ENCODE data around the gene TMED4.
A peak's percentile ranks its signal among the peaks of the same experiment; 100 is the strongest.

The TMED4 gene

DNA sequence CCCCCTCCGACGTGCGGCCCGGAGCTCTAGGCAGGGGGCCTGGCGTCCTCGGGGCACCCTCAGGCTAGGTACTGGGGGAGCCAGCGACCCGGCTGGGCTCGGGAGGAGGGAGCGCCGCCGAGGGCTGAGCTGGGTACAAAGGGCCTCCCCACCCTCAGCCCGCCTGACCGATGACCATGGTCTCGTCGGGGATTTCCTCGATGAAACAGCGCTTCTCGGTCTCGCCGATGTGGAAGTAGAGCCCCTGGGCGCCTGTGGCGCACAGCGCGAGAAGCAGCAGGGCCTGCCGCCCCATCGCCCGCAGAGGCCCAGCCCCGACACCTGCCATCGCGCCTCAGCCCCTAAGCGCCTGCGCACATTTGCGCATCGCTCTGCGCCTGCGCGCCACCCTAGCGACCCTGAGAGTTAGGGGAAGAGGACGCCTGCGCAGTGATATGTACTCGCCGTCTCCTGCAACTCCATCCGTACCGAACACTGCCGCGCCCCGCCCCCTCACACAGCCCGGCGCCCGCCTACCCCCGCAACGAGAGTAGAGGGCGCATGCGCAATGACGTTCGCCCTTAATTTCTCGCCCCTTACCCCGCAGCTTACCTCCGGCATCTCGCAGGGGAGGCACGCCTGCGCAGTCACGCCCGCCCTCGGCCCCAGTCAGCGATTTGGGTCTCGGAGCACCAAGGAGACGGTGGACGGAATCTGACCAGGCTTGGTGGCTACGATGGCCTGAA is at the start of gene TMED4:
TMED4 (minus strand) TSS at position 353 of the 725 bp plus-strand sequence; CDS start at position 328, 25 bp downstream.
- DNase-seq (ENCODE audit: extremely low read depth in 1 of 2, low read depth in 1 of 2), result peak; percentile 100

DNA sequence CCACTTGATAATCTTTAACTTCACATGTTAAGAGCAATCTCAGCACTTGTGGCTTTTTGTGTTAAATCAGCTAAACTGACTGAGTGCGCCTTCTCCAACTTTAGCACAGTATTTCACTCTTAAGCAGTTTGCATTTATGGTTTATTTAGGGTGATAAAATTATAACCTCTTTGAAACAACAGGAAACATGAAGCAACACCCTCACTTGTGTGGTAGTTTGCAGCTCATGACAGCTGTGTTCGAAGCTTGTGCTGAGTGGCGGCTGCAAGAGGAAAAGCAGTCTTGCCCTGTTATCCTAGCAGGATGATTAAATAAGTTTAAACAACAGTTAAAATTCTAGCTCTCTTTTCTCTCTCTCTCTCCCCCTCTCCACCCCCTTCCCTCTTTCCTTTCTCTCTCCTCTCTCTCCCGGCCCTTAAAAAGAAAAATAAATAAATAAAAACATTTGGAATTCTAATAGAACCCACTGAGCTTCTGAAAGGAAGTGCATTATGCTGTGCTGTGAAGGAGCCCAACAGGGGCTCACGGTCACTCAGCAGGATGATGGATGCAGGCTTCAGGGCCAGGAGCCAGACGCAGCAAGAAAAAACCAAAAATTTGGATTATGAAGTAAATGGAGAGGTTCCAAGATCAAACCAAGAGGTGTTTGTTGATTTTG is 49.6 kb upstream of the TMED4 start:
- no peak for DNase-seq (ENCODE audit: extremely low read depth in 1 of 2, low read depth in 1 of 2)

DNA sequence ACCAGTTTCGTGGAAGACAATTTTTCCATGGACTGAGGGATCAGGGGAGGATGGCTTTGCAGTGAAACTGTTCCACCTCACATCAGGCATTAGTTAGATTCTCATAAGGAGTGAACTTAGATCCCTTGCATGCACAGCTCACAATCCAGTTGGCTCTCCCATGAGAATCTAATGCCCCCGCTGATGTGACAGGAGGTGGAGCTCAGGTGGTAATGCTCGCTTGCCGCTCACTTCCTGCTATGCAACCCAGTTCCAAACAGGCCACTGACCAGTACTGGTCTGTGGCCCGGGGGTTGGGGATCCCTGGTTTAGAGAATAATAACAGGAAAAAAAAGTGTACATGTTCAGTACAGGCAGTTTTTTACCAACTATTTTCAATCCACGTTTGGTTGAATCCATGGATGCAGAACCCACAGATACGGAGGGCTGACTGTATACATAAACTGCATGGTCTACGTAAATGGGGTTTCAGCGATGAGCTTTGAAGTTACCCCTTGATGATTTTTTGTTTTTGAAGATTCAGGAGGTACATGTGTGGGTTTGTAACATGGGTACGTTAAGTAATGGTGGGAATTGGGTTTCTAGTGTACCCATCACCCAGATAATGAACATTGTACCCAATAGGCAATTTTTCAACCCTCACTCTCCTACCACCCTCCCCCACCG is 48.9 kb upstream of the TMED4 start:
- DNase-seq (ENCODE audit: extremely low read depth in 1 of 2, low read depth in 1 of 2), result no peak

DNA sequence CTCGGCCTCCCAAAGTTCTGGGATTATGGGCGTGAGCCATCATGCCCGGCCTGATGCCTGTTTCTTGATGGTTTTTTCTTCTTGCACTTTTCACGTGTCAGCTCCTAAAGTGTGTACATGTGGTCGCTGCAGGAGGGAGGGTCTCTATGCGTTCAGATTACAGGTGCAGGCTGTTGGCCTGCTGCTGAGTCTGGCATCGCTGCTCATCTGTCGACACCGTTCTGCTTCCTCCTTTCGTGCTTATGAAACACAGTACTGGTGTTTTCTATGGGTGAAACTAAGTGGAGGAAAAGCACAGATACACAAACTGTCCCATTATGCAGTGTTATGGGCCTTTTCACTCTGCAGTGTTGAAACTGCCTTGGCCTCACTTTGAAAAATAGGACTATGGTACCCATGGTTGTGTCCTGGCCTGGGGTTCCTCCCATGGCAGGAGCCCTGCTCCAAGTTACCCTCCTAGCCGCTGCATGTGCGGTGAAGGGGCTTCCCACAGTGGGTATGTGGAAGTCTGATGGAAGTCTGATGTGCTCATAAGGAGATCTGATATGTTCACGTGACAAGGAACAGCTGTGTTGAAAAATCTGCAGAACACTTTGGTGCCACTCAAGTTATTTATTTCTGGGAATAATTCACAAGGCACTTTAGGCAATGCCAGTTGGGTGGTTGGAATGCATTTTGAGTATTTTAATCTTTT is 47.9 kb upstream of the TMED4 start:
- no peak for DNase-seq (ENCODE audit: extremely low read depth in 1 of 2, low read depth in 1 of 2)

DNA sequence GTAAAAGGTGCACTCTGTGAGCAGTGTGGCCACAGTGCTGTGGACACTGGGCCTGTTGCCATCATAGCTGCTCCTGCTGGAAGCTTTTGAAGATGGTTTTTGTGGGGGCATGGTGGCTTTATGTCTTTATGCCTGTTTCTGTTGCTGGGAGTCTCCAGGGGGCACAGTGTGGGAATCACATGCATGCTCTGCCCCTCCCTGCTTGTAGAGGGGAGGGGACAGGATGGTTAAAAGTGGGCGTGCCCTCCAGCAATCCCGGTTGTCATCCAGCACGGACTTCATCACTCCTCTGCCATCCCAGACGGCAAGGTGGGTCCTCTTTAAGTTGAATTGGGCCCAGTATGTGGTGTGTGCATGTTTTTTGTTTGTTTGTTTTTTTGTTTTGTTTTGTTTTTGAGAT is 44.6 kb upstream of the TMED4 start:
- no peak for DNase-seq (ENCODE audit: extremely low read depth in 1 of 2, low read depth in 1 of 2)

DNA sequence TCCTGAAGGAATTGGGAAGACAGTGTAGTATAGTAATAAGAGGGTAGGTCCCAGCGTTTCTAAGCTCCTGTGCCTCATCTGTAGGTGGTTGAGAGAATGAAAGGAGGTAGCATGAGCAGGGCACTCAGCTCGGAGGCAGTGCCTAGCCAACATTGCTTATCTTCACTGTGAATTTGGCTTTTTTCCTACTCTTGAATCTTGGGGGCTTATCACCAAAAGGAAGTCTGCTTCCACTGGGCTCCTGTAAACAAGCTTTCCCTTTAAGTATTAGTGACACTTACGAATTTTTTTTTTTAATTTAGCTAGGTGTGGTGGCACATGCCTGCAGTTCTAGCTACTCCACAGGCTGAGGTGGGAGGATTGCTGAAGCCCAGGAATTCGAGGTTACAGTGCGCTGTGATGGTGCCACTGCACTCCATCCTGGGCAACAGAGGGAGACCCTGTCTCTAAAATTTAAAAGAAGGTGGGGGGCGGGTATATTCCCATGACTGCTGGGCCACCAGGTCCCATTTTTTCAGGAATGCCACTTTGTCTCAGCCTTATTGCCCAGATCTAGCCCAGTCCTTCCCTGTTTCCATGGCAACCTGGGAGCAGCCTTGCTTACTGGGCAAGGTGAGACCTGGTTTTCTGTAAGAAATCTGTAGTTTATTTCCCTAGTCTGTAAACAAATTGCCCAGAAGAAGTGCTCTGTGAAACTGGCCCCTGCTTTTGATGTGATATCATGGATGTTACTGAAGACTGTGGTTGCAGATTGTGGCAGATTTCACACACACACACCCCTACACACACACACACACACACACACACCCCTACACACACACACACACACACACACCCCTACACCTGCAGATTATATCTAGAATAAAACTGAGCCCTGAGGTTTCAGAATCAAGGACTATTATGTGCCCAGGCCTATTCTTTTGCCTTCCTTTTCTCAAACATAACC is 43.8 kb upstream of the TMED4 start:
- no peak for DNase-seq (ENCODE audit: extremely low read depth in 1 of 2, low read depth in 1 of 2)

DNA sequence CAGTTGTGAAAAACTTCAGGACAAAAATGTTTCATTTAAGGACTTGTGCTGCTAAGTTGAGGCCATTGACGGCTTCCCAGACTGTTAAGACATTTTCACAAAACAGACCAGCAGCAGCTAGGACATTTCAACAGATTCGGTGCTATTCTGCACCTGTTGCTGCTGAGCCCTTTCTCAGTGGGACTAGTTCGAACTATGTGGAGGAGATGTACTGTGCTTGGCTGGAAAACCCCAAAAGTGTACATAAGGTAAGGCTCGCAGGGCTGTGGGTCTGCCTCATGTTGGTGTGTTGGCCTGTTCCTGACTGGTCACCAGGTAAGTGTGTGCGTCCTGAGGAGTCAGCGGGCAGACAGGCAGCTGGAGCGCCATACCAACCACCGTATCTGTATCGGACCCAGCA is 42.3 kb upstream of the TMED4 start:
- no peak for DNase-seq (ENCODE audit: extremely low read depth in 1 of 2, low read depth in 1 of 2)

DNA sequence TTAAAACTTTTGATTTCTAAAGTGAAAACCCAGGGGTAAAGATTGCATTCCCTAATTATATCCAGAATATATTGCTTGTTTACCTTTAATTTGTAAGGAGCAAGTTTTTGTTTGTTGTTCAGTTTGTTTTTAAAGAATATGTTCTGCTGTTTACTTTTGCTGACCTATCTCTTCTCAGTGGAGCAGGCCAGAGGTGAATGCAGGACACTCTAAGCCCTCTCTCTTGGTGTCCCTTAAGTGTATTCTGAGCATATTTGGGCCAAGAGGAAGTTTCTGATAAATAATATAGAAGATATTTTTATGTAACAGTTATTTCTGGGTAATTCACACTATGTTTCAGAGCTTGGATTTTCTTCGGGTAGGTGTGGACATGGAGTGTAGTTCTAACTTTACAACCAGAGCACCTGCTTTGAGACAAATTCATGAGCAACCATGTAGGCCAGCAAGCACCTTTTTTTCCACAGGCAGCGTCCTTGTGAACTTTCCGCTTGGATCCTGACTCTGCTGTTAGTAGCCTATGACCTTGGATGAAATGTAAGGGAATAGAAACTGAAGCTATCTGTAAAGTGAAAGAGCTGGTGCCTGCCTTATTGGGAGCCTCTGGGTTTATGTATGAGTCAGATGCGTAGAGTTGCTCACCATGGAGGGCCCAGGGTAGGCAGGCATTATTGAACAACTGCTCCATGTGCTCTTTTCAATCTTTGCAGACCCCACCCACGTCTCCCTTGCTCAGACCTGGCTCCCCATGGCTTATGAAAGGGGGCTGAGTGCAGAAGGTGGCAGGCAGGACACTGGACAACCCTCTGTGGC is 40.5 kb upstream of the TMED4 start:
- DNase-seq (ENCODE audit: extremely low read depth in 1 of 2, low read depth in 1 of 2), result no peak

DNA sequence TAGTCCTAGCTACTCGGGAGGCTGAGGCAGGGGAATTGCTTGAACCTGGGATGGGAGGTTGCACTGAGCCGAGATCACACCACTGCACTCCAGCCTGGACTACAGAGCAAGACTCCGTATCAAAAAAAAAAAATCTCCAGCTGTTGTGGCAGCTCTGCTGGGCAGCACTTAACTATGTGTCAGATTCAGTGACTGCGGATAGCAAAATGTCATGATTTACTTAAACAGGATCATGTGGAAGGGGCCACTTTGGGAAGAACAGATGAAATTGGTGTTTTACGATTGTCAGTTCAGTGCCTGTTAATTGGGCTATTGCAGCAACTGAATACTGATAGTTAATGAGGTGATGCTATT is 39.7 kb upstream of the TMED4 start:
- no peak for DNase-seq (ENCODE audit: extremely low read depth in 1 of 2, low read depth in 1 of 2)

DNA sequence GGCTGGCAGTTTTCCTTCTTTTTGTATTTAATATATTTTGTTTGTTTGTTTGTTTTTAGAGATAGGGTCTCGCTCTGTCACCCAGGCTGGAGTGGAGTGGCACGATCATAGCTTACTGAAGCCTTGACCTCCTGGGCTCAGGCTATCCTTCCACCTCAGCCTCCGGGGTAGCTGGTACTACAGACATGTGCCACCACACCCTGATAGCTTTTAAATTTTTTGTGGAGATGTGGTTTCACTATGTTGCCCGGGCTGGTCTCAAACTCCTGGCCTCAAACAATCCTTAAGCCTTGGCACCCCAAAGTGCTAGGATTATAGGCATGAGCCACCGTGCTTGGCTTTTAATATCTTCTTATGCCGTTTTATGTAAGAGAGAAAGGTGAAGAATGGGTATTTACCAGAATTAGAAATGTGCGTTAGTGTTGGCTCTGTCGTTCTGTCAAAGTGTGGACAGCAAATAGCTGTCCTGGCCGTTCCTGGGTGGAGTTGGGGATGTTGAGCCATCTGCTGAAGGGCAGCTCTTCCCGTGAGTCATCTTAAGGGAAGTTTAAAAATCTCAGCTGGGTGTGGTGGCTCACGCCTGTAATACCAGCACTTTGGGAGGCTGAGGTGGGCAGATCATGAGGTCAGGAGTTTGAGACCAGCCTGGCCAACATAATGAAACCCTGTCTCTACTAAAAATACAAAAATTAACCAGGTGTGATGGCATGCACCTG is 39.2 kb upstream of the TMED4 start:
- no peak for DNase-seq (ENCODE audit: extremely low read depth in 1 of 2, low read depth in 1 of 2)

DNA sequence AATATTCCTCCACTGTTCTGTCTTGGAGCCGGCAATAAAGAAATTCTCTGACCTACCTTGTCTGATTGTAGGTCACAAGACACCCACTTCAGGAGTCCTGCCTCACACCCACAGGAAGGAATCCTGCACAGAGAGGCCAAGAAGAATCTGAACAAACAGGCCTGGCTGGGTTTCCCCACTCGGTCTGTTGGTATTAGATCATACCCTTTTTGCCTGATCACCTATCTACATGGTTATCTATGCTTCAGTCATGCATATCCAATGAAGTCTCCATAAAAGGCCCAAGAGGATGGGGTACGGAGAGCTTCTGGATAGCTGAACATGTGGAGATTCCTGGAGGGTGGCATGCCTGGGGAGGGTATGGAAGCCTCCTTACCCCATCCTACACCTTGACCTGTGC is 36.7 kb upstream of the TMED4 start:
- DNase-seq (ENCODE audit: extremely low read depth in 1 of 2, low read depth in 1 of 2), result no peak

DNA sequence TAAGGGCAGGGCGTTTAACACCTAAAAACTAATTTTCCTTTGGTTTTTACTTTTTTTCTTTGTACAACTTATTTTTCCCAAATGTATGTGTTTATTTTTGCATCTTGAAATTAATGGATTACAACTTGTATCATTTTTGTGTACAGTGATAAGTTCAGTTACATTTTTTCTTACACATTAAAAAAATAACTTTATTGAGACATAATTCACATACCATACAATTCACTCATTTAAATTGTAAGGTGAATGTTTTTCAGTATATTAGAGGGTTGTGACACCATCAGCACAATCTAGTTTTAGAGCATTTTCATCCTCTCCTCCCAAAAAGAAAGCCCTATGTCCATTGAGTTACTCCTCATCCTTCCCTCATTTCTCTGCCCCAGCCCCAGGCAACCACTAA is 36.0 kb upstream of the TMED4 start:
- no peak for DNase-seq (ENCODE audit: extremely low read depth in 1 of 2, low read depth in 1 of 2)

DNA sequence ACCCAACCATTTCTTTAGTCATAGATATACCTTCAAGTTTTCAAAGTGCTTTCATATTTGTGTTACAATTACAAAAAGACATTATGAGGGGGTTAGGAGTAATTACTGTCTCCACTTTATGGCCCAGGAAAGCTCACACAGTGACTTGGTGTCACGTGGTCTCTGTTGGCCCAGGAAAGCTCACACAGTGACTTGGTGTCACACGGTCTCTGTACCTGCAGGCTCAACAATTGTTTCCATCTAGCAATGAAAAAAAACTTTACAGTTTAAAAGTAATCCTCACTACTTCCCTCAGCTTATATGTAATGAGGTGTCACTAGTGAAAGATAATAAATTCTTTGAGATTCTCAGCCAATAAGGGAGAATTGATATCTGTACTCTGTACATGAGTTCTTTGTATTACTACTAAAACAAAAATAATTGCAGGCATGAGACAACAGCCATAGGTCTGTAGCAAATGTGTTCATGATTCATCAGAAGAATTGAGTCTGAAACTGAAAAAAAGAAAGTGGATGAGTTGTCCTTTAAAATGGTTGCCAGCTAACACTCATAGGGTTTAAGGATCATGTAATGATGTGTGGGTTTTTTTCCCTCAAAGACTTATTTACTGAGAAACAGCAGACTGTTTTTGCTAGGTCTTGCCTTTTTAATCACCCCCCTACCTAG is 35.3 kb upstream of the TMED4 start:
- no peak for DNase-seq (ENCODE audit: extremely low read depth in 1 of 2, low read depth in 1 of 2)

DNA sequence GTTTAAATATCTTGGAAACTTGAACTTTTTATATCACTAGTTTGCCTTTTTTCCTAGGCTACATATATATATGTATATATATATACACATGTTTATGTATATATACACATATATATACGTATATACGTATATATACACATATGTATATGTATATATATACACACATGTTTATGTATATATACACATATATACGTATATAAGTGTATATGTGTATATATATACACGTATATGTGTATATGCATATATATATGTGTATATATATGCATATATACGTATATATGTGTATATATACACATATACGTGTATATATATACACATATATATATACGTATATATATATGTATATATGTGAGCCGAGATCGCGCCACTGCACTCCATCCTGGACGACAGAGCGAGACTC is 34.5 kb upstream of the TMED4 start:
- no peak for DNase-seq (ENCODE audit: extremely low read depth in 1 of 2, low read depth in 1 of 2)

DNA sequence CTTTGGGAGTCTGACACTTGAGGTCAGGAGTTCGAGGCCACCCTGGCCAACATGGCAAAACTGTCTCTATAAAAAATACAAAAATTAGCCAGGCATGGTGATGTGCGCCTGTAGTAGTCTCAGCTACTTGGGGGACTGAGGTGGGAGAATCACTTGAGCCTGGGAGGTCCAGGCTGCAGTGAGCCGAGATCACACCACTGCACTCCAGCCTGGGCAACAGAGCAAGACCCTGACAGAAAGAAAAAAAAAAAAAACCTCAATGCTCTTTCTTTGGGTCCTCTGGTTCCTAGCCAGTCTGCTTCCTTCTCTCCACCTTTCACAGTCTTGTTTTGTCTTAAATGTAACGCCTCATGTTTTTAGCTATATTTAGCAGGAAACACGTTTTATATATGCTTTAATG is 33.8 kb upstream of the TMED4 start:
- no peak for DNase-seq (ENCODE audit: extremely low read depth in 1 of 2, low read depth in 1 of 2)

DNA sequence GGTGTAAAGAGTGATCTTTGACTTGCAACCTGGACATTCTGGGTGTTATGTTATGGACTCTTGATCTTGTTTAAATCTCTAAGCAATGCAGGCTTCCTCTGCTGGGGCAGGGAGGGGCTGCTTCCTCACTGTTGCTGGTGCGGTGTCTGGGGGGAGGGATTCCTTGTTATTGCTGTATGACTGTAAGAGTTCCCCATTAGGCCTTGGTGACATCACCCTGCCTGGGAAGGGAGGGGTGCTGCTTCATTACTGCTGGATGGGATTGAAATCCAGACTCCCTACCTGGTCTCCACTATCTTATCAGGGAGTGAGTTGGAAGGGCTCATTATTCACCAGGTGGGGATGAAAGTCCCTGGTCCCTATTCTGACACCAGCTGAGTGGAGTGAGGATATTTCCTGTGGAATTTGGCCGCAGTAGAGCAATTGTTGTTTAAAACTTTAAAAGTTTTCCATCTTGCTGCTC is 33.1 kb upstream of the TMED4 start:
- DNase-seq (ENCODE audit: extremely low read depth in 1 of 2, low read depth in 1 of 2), result no peak

DNA sequence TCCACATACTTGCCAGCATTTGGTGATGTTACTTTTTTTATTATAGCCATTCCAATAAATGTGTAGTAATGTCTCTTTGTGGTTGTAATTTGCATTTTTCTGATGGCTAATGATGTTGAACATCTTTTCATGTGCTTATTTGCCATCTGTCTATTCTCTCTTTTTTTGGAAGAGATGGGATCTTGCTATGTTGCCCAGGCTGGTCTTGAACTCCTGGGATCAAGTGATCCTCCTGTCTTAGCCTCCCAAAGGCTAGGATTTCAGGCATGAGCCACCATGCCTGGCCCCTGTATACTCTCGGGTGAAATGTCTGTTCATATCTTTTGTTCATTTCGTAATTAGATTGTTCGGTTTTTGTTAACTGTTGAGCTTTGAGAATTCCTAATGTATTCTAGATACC is 27.8 kb upstream of the TMED4 start:
- no peak for DNase-seq (ENCODE audit: extremely low read depth in 1 of 2, low read depth in 1 of 2)

DNA sequence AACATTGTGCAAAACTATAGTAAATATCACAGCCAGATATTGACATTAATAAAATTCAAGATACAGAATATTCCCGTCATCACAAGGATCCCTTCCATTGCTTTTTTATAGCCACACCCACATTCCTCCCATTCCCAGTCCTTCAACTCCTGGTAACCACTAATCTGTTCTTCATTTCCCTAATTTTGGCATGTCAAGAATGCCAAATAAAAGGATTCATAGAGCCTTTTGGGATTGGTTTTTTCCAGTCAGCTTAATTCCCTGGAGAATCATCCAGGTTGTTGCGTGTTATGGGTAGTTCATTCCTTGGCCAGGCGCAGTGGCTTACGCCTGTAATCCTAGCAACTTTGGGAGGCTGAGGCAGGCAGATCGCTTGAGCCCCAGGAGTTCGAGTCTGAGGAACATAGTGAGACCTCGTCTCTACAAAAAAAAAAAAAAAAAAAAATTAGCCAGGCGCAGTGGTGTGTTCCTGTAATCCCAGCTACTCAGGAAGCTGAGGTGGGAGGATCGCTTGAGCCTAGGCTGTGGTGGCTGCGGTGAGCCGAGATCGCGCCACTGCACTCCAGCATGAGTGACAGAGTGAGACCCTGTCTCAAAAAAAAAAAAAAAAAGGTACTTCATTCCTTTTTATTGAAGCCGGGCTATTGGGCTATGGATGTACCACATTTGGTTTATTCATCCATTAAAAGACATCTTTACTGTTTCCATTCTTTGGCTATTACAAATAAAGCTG is 27.1 kb upstream of the TMED4 start:
- no peak for DNase-seq (ENCODE audit: extremely low read depth in 1 of 2, low read depth in 1 of 2)
